ENCODE results near the gene C10orf95. TPM values are rescaled to one million over a fixed set of nuclear protein-coding genes. Genes with fewer than 3 reads are reported as not detected.

The C10orf95 gene
- total and polyA plus RNA-seq, 2 donors (not counting 1 experiment from before 2014, with no cell fraction given) = 0.17 TPM; not detected in 1

- no peak overlapping the region for H3K4me2 ChIP-seq (ENCODE audit: extremely low read depth, insufficient read depth, low read length)
- H3K4me3 ChIP-seq (replicated peaks in 1 of 4; ENCODE audit: control extremely low read depth in 1 of 4, insufficient read depth in 1 of 4, low read depth in 3 of 4, low read length in 4 of 4) = no peak overlapping the region
- H3K79me2 ChIP-seq (ENCODE audit: control insufficient read depth, insufficient read depth, low read length) = no peaks in the 10 kb centered on the region
- H4K20me1 ChIP-seq (ENCODE audit: control insufficient read depth, extremely low read depth, insufficient read depth, low read length) = no peaks in the 10 kb centered on the region
- H2AFZ ChIP-seq (ENCODE audit: low read length) = no peak overlapping the region
- no peaks in the 10 kb centered on the region for H3K9me3 ChIP-seq (ENCODE audit: control insufficient read depth, insufficient read depth, low read depth, low read length)
- TF ChIP-seq EZH2 (IDR thresholded peaks at IDR 0.05; ENCODE audit: low read length, missing control alignments) = no peak
- TF ChIP-seq, protein P1, sequence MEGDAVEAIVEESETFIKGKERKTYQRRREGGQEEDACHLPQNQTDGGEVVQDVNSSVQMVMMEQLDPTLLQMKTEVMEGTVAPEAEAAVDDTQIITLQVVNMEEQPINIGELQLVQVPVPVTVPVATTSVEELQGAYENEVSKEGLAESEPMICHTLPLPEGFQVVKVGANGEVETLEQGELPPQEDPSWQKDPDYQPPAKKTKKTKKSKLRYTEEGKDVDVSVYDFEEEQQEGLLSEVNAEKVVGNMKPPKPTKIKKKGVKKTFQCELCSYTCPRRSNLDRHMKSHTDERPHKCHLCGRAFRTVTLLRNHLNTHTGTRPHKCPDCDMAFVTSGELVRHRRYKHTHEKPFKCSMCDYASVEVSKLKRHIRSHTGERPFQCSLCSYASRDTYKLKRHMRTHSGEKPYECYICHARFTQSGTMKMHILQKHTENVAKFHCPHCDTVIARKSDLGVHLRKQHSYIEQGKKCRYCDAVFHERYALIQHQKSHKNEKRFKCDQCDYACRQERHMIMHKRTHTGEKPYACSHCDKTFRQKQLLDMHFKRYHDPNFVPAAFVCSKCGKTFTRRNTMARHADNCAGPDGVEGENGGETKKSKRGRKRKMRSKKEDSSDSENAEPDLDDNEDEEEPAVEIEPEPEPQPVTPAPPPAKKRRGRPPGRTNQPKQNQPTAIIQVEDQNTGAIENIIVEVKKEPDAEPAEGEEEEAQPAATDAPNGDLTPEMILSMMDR (conservative IDR thresholded peaks at IDR 0.05 in 1 of 2, IDR thresholded peaks at IDR 0.05 in 1 of 2; ENCODE audit: low read depth in 1 of 2, low read length in 2 of 2) = no peak
- no peak overlapping the region for H3K9ac ChIP-seq (ENCODE audit: insufficient read depth, low read length)
- no peaks in the 10 kb centered on the region for H3K36me3 ChIP-seq (ENCODE audit: control insufficient read depth, insufficient read depth, low read length)
- H3K27ac ChIP-seq (ENCODE audit: insufficient read depth, low read length) = no peak overlapping the region
- DNase-seq (ENCODE audit: low read depth in 2 of 2) = no peak
- peaks cover 10% of the 10 kb centered on the region for H3K4me1 ChIP-seq (ENCODE audit: control insufficient read depth, extremely low read depth, insufficient read depth, low read length)
- peaks cover 48% of the 10 kb centered on the region for H3K27me3 ChIP-seq (ENCODE audit: control insufficient read depth, insufficient read depth, low read length)
Measured at GRCh38 chr10:102416283-102416682, 35.1 kb downstream of the C10orf95 start.

GRCh38 chr10:102414749-102415148, 36.6 kb downstream of the C10orf95 start:
- DNase-seq (ENCODE audit: low read depth in 2 of 2) = no peak
- no peak overlapping the region for H3K9ac ChIP-seq (ENCODE audit: insufficient read depth, low read length)
- H3K4me3 ChIP-seq (replicated peaks in 1 of 4; ENCODE audit: control extremely low read depth in 1 of 4, insufficient read depth in 1 of 4, low read depth in 3 of 4, low read length in 4 of 4) = no peak overlapping the region
- H4K20me1 ChIP-seq (ENCODE audit: control insufficient read depth, extremely low read depth, insufficient read depth, low read length) = no peaks in the 10 kb centered on the region
- TF ChIP-seq, protein P1 (conservative IDR thresholded peaks at IDR 0.05 in 1 of 2, IDR thresholded peaks at IDR 0.05 in 1 of 2; ENCODE audit: low read depth in 1 of 2, low read length in 2 of 2) = no peak
- TF ChIP-seq EZH2 (IDR thresholded peaks at IDR 0.05; ENCODE audit: low read length, missing control alignments) = no peak
- no peak overlapping the region for H2AFZ ChIP-seq (ENCODE audit: low read length)
- H3K9me3 ChIP-seq (ENCODE audit: control insufficient read depth, insufficient read depth, low read depth, low read length) = no peaks in the 10 kb centered on the region
- H3K27ac ChIP-seq (ENCODE audit: insufficient read depth, low read length) = no peak overlapping the region
- H3K4me2 ChIP-seq (ENCODE audit: extremely low read depth, insufficient read depth, low read length) = no peak overlapping the region
- no peaks in the 10 kb centered on the region for H3K79me2 ChIP-seq (ENCODE audit: control insufficient read depth, insufficient read depth, low read length)
- no peaks in the 10 kb centered on the region for H3K36me3 ChIP-seq (ENCODE audit: control insufficient read depth, insufficient read depth, low read length)
- peaks cover 63% of the 10 kb centered on the region for H3K27me3 ChIP-seq (ENCODE audit: control insufficient read depth, insufficient read depth, low read length)
- H3K4me1 ChIP-seq (ENCODE audit: control insufficient read depth, extremely low read depth, insufficient read depth, low read length) = peaks cover 2% of the 10 kb centered on the region

GRCh38 chr10:102413806-102414561, 37.4 kb downstream of the C10orf95 start:
- Histone ChIP-seq H3K27me3 (ENCODE audit: control insufficient read depth, insufficient read depth, low read length) (peaks cover 65% of the 10 kb centered on the region), H4K20me1 (ENCODE audit: control insufficient read depth, extremely low read depth, insufficient read depth, low read length) (no peaks in the 10 kb centered on the region), H3K9me3 (ENCODE audit: control insufficient read depth, insufficient read depth, low read depth, low read length) (no peaks in the 10 kb centered on the region), H3K4me1 (ENCODE audit: control insufficient read depth, extremely low read depth, insufficient read depth, low read length) (no peaks in the 10 kb centered on the region), H3K27ac (ENCODE audit: insufficient read depth, low read length) (no peak overlapping the region), H3K36me3 (ENCODE audit: control insufficient read depth, insufficient read depth, low read length) (no peaks in the 10 kb centered on the region), H3K4me3 (replicated peaks in 1 of 4; ENCODE audit: control extremely low read depth in 1 of 4, insufficient read depth in 1 of 4, low read depth in 3 of 4, low read length in 4 of 4) (no peak overlapping the region), H3K79me2 (ENCODE audit: control insufficient read depth, insufficient read depth, low read length) (no peaks in the 10 kb centered on the region), H2AFZ (ENCODE audit: low read length) (no peak overlapping the region), H3K9ac (ENCODE audit: insufficient read depth, low read length) (no peak overlapping the region), H3K4me2 (ENCODE audit: extremely low read depth, insufficient read depth, low read length) (no peak overlapping the region)
- TF ChIP-seq, protein P1 (conservative IDR thresholded peaks at IDR 0.05 in 1 of 2, IDR thresholded peaks at IDR 0.05 in 1 of 2; ENCODE audit: low read depth in 1 of 2, low read length in 2 of 2) = no peak
- no peak for TF ChIP-seq EZH2 (IDR thresholded peaks at IDR 0.05; ENCODE audit: low read length, missing control alignments)
- DNase-seq (ENCODE audit: low read depth in 2 of 2) = no peak
